Colonic mucosa (tissue), 4 donors: ENCODE results near the gene WNT9B. TPM values are rescaled to one million over a fixed set of nuclear protein-coding genes. Genes with fewer than 3 reads are reported as not detected.

Experiments
- DNase-seq: peaks from one replicate; pipeline ENCODE4 v3.0.0-alpha.2; 2020
- H3K27ac ChIP-seq: fragments of 200-600 bp; one replicate; pipeline ENCODE4 v1.8.0; 2021
- H3K27me3 ChIP-seq: fragments of 200-600 bp; one replicate; pipeline ENCODE4 v1.8.0; 2021
- H3K36me3 ChIP-seq: fragments of 200-600 bp; one replicate; pipeline ENCODE4 v1.8.0; 2021
- H3K4me1 ChIP-seq: fragments of 200-600 bp; one replicate; pipeline ENCODE4 v1.8.0; 2021; ENCODE audit warnings: mild to moderate bottlenecking
- H3K4me3 ChIP-seq: fragments of 200-600 bp; one replicate; pipeline ENCODE4 v1.8.0; 2021
- H3K9ac ChIP-seq, 2 donors: one replicate each; pipeline ENCODE4 v1.7.0; 2013; ENCODE audit warnings: control low read depth in 2 of 2, low read depth in 2 of 2, low read length in 2 of 2
- H3K9me3 ChIP-seq: fragments of 200-600 bp; one replicate; pipeline ENCODE4 v1.8.0; 2021
- intact Hi-C: fragments of 100-400 bp; cut with DNase I; formaldehyde crosslinking; loops from one replicate; pipeline ENCODE4 v1.14.1; 2022
- total RNA-seq, 2 donors: library from RNA; stranded (reverse); fragmentation: NEBNext Ultra II Directional in 1 of 2; extraction: Animal tissue kit (Norgen Biotek cat#: 25700) in 1 of 2; gene quantifications; one replicate each; pipeline ENCODE4 v1.2.1, GENCODE V29; 2021
- TF ChIP-seq, protein P1 (sequence below): fragments of 200-600 bp; IDR thresholded peaks from one replicate; pipeline ENCODE4 v1.8.0; 2022; ENCODE audit warnings: antibody characterized with exemption, mild to moderate bottlenecking
- donor health status: healthy.
- donor health status: DM: no; HTN: no; CAD: no.
- donor health status: DM: no; HTN: no; CAD: no.

The WNT9B gene
- total RNA-seq, 2 donors from 2014 or later, result not detected

DNA sequence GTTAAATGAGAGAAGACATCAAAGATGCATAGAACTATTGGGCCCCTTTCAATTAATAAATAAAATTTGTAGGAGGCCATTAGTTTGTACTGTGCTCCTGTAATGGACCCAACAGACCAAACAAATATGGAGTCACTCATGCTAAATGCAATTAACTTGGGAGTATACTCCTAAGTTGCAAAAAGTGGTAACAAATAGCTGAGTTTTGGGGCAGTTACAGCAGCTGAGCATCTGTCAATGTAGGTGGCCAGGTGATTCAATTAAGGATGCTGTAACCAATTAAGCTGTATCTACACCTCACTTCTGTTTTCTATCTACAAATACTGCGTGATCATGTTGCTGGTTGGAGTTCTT lies 34.9 kb downstream of the WNT9B start:
- no peaks in the 10 kb centered on the region for H3K27me3 ChIP-seq
- no peak overlapping the region for H3K4me3 ChIP-seq
- no peaks in the 10 kb centered on the region for H3K4me1 ChIP-seq
- TF ChIP-seq, protein P1, sequence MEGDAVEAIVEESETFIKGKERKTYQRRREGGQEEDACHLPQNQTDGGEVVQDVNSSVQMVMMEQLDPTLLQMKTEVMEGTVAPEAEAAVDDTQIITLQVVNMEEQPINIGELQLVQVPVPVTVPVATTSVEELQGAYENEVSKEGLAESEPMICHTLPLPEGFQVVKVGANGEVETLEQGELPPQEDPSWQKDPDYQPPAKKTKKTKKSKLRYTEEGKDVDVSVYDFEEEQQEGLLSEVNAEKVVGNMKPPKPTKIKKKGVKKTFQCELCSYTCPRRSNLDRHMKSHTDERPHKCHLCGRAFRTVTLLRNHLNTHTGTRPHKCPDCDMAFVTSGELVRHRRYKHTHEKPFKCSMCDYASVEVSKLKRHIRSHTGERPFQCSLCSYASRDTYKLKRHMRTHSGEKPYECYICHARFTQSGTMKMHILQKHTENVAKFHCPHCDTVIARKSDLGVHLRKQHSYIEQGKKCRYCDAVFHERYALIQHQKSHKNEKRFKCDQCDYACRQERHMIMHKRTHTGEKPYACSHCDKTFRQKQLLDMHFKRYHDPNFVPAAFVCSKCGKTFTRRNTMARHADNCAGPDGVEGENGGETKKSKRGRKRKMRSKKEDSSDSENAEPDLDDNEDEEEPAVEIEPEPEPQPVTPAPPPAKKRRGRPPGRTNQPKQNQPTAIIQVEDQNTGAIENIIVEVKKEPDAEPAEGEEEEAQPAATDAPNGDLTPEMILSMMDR, result no peak
- H3K27ac ChIP-seq, result no peak overlapping the region
- H3K9ac ChIP-seq, result no peak overlapping the region
- intact Hi-C loops, result no loop called here
- no peaks in the 10 kb centered on the region for H3K9me3 ChIP-seq
- DNase-seq, result no peak
- no peaks in the 10 kb centered on the region for H3K36me3 ChIP-seq

- H3K9ac ChIP-seq, result no peak overlapping the region
- no peaks in the 10 kb centered on the region for H3K9me3 ChIP-seq
- no peak for DNase-seq
- H3K27ac ChIP-seq, result no peak overlapping the region
- intact Hi-C loops, result no loop called here
- H3K27me3 ChIP-seq, result no peaks in the 10 kb centered on the region
- TF ChIP-seq, protein P1, result no peak
- H3K4me3 ChIP-seq, result no peak overlapping the region
- no peaks in the 10 kb centered on the region for H3K36me3 ChIP-seq
- no peaks in the 10 kb centered on the region for H3K4me1 ChIP-seq
These were observed 36.3 kb downstream of the WNT9B start for GRCh38 chr17:46887717-46888116.

DNA sequence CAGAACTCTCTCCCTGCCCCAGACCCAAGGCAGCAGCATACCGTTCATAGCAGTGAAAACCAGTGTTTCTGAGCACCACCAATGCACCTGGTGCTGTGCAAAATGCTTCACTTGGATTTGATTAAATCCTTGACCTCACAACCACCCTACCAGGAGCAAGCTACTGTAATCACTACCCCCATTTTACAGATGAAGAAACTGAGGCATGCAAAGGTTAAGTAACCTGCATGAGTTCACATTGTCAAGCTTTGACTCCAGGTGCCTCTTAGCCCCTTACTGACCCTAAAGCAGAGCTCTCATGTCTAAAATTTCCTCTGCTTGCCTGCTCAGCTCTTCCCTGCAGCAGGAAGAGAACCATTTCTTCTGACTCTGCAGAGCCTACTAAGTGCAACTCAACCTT lies 37.3 kb downstream of the WNT9B start:
- H3K4me3 ChIP-seq, result no peak overlapping the region
- no peak for DNase-seq
- intact Hi-C loops, result no loop called here
- H3K9ac ChIP-seq, result no peak overlapping the region
- no peaks in the 10 kb centered on the region for H3K36me3 ChIP-seq
- no peaks in the 10 kb centered on the region for H3K9me3 ChIP-seq
- no peak overlapping the region for H3K27ac ChIP-seq
- H3K4me1 ChIP-seq, result no peaks in the 10 kb centered on the region
- no peaks in the 10 kb centered on the region for H3K27me3 ChIP-seq
- TF ChIP-seq, protein P1, result no peak

GRCh38 chr17:46889519-46889918 lies 38.1 kb downstream of the WNT9B start:
- TF ChIP-seq, protein P1, result no peak
- H3K9me3 ChIP-seq, result no peaks in the 10 kb centered on the region
- H3K27ac ChIP-seq, result no peak overlapping the region
- no peaks in the 10 kb centered on the region for H3K36me3 ChIP-seq
- intact Hi-C loops, result no loop called here
- H3K9ac ChIP-seq, result no peak overlapping the region
- H3K4me1 ChIP-seq, result no peaks in the 10 kb centered on the region
- H3K4me3 ChIP-seq, result no peak overlapping the region
- no peak for DNase-seq
- no peaks in the 10 kb centered on the region for H3K27me3 ChIP-seq

DNA sequence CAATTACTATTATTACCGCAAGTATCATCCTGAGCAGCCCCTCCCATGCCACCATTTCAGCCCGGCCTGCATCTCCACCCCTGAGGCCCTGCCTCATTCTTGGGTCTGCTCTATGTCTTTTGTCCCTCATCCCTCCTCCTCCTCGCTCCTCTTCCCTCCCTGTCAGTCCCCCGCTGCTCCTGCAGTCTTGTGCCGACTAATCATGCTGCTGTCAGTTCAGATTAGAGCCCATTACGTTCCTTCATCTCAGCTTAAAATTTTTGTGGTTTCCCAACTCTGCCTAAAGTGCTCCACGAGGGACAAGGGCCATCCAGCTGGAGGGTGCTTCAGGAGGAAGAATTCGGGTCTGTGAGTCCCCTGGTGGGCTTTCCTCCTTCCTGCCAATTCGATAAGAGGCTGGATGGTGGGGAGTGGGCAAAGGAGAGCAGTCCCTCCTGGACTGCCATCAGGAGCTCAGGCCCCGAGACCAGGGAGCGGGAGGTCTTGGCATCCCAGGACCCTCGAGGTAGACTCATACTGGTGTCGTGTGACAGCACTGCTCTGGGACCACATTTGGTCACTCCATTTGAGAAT lies 38.7 kb downstream of the WNT9B start:
- no peaks in the 10 kb centered on the region for H3K9me3 ChIP-seq
- H3K4me3 ChIP-seq, result no peak overlapping the region
- intact Hi-C loops, result no loop called here
- H3K9ac ChIP-seq, result no peak overlapping the region
- DNase-seq, result no peak
- no peaks in the 10 kb centered on the region for H3K4me1 ChIP-seq
- no peaks in the 10 kb centered on the region for H3K36me3 ChIP-seq
- no peaks in the 10 kb centered on the region for H3K27me3 ChIP-seq
- no peak overlapping the region for H3K27ac ChIP-seq
- TF ChIP-seq, protein P1, result no peak

DNA sequence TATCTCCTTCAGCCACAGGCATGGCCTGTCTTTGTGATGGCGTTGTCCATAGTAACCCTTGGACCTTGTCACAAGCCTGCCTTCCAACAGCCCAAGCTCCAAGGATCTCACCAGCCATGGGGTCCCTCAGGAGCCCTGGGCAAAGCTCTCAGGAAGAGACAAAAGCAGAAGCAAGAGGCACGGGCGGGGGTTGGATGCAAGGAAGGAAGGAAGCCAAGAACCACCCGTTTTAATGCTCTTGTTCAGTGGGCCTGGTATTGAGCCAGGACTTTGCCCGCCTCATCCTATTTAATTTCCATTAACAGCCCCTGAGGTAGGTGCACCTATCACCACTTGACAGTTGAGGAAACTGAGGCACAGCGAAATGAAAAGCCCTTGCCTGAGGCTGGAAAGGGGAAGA lies 39.3 kb downstream of the WNT9B start:
- H3K27me3 ChIP-seq, result no peaks in the 10 kb centered on the region
- TF ChIP-seq, protein P1, result no peak

More for the DNA sequence above, 39.3 kb downstream of the WNT9B start:
- Histone ChIP-seq H3K9ac (no peak overlapping the region), H3K4me3 (no peak overlapping the region), H3K27ac (no peak overlapping the region), H3K36me3 (no peaks in the 10 kb centered on the region), H3K4me1 (no peaks in the 10 kb centered on the region), H3K9me3 (no peaks in the 10 kb centered on the region)
- DNase-seq, result no peak
- intact Hi-C loops, result no loop called here
